Type B pancreatic cell (in vitro differentiated cells): ENCODE measurements around the gene PRR13. TPM values are rescaled to one million over a fixed set of nuclear protein-coding genes. Genes with fewer than 3 reads are reported as not detected.

Experiments used
- DNase-seq: peaks from one replicate; pipeline ENCODE4 v3.0.0; 2021; ENCODE audit warnings: mixed read lengths; ENCODE audit not compliant: unreplicated experiment; ENCODE audit errors: extremely low spot score
- H3K27ac Mint-ChIP-seq: 2 replicates; pipeline ENCODE4 v1.8.0; 2021; ENCODE audit warnings: mild to moderate bottlenecking, mixed read lengths
- H3K27me3 Mint-ChIP-seq: 2 replicates; pipeline ENCODE4 v1.8.0; 2021; ENCODE audit warnings: mixed read lengths
- H3K36me3 Mint-ChIP-seq: 2 replicates; pipeline ENCODE4 v1.8.0; 2021; ENCODE audit warnings: mixed read lengths
- H3K4me1 Mint-ChIP-seq: one replicate; pipeline ENCODE4 v1.8.0; 2021; ENCODE audit warnings: mixed read lengths; ENCODE audit not compliant: unreplicated experiment
- H3K4me3 Mint-ChIP-seq: 2 replicates; pipeline ENCODE4 v1.8.0; 2021; ENCODE audit warnings: mild to moderate bottlenecking, mixed read lengths
- H3K9me3 Mint-ChIP-seq: 2 replicates; pipeline ENCODE4 v1.8.0; 2021; ENCODE audit warnings: mixed read lengths
- CTCF ChIP-seq: fragments of 200-600 bp; sonication (generic); conservative IDR thresholded peaks from 2 replicates; pipeline ENCODE4 v1.5.0; 2021; ENCODE audit warnings: antibody characterized with exemption, mild to moderate bottlenecking
- total RNA-seq: library from RNA; stranded (reverse); gene quantifications from 2 replicates; pipeline ENCODE4 v1.2.1, GENCODE V29; 2021; ENCODE audit warnings: low replicate concordance

Gene PRR13
- total RNA-seq, 1 donor from 2014 or later: 88.1 TPM

DNA sequence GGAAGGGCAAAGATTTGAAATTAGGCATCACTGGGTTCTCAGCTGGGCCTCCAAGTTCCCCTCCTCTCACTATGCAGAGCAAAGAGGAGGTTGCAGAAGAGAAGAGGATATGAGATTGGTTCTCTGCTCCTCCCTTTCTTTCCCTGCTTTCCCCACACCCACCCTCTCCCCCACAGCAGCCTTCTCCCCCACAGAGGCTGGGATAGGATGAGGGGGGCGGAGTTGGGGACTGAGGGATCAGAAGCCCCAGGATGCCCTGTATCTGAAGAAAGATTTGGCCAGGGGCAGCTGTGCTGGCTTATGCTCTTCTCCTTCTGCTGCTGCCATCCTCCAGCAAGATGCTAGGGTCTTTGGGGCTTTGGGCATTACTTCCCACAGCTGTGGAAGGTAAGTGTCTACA is 17.9 kb upstream of the PRR13 start, which contains the start of gene AMHR2:
AMHR2 (plus strand) TSS at position 259 of the 400 bp plus-strand sequence; CDS start at position 339, 80 bp downstream.
- H3K27ac Mint-ChIP-seq: no peak within 1 kb of the TSS
- no peak for TF ChIP-seq CTCF

DNA sequence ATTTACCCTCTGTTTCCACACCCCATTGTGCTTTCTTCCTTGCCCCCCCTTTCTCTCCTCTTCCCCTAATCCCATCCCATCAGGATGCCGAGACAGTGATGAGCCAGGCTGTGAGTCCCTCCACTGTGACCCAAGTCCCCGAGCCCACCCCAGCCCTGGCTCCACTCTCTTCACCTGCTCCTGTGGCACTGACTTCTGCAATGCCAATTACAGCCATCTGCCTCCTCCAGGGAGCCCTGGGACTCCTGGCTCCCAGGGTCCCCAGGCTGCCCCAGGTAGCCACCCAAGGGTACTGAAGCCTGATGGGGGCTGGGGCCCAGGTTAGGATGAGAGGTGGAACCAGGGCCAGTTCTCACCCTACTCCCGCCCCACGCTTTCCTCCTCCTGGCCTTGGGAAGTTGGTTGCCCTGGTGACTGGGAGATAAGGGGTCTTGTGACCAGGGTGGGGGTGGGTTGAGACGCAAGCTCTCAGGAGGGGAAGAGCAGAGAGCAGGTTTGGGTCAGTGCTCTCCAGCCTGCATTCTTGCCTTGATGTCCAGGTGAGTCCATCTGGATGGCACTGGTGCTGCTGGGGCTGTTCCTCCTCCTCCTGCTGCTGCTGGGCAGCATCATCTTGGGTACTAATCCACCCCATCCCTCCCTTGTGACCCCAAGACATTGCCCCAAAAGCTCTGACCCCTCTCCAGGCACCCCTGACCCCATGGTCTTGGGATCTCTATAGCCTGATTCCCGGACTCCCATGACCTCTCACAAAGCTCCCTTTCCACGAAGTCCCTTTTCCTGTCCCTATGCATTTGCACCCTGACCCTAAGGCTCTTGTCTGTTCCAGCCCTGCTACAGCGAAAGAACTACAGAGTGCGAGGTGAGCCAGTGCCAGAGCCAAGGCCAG is 16.7 kb upstream of the PRR13 start:
- Mint-ChIP-seq H3K36me3 (no peaks in the 10 kb centered on the region), H3K27ac (no peak overlapping the region), H3K4me3 (no peak overlapping the region), H3K4me1 (peaks cover 25% of the 10 kb centered on the region), H3K9me3 (no peaks in the 10 kb centered on the region), H3K27me3 (no peaks in the 10 kb centered on the region)
- no peak for TF ChIP-seq CTCF
- DNase-seq: no peak

More for the DNA sequence above, 17.9 kb upstream of the PRR13 start, which contains the start of gene AMHR2:
- H3K4me3 Mint-ChIP-seq: no peak within 1 kb of the TSS
- H3K4me1 Mint-ChIP-seq: peaks cover 34% of the 10 kb centered on the region
- H3K27me3 Mint-ChIP-seq: no peaks in the 10 kb centered on the region
- no peak for DNase-seq
- H3K9me3 Mint-ChIP-seq: no peaks in the 10 kb centered on the region
- no peaks in the 10 kb centered on the region for H3K36me3 Mint-ChIP-seq

GRCh38 chr12:53425515-53426150 is 15.9 kb upstream of the PRR13 start:
- DNase-seq: no peak
- H3K9me3 Mint-ChIP-seq: no peaks in the 10 kb centered on the region
- no peak overlapping the region for H3K27ac Mint-ChIP-seq
- H3K36me3 Mint-ChIP-seq: no peaks in the 10 kb centered on the region
- H3K4me1 Mint-ChIP-seq: peaks cover 23% of the 10 kb centered on the region
- TF ChIP-seq CTCF: no peak
- H3K4me3 Mint-ChIP-seq: no peak overlapping the region
- no peaks in the 10 kb centered on the region for H3K27me3 Mint-ChIP-seq

- Mint-ChIP-seq H3K27ac (no peak overlapping the region), H3K36me3 (no peaks in the 10 kb centered on the region), H3K4me1 (peaks cover 14% of the 10 kb centered on the region), H3K27me3 (no peaks in the 10 kb centered on the region), H3K9me3 (no peaks in the 10 kb centered on the region), H3K4me3 (no peak overlapping the region)
- no peak for TF ChIP-seq CTCF
- no peak for DNase-seq
Measured at GRCh38 chr12:53427905-53428594, 13.5 kb upstream of the PRR13 start.

- H3K27me3 Mint-ChIP-seq: no peaks in the 10 kb centered on the region
- no peak overlapping the region for H3K4me3 Mint-ChIP-seq
- H3K9me3 Mint-ChIP-seq: no peaks in the 10 kb centered on the region
- no peak for DNase-seq
- peaks cover 14% of the 10 kb centered on the region for H3K4me1 Mint-ChIP-seq
- no peak overlapping the region for H3K27ac Mint-ChIP-seq
- no peaks in the 10 kb centered on the region for H3K36me3 Mint-ChIP-seq
- no peak for TF ChIP-seq CTCF
Measured at GRCh38 chr12:53428741-53429140, 12.8 kb upstream of the PRR13 start.
